HG03520 (cell line): ENCODE measurements around the gene MYO9A.
"Not testable (repeated sequence)": the region's sequence is repeated elsewhere in the genome, so short reads cannot be mapped to it uniquely, and the experiment has no call there.

Experiments
- ATAC-seq: cut with Tn5 transposase; IDR thresholded peaks from one replicate; pipeline ENCODE4 v1.9.1; 2021; ENCODE audit warnings: mild to moderate bottlenecking, moderate library complexity; ENCODE audit not compliant: unreplicated experiment

The MYO9A gene

GRCh38 chr15:72099155-72099554 is 18.8 kb downstream of the MYO9A start:
- no peak for ATAC-seq

- ATAC-seq: no peak
Observed at GRCh38 chr15:72098040-72098439, 19.9 kb downstream of the MYO9A start.

- no peak for ATAC-seq
Observed at GRCh38 chr15:72096796-72097195, 21.2 kb downstream of the MYO9A start.

GRCh38 chr15:72092691-72093090 is 25.3 kb downstream of the MYO9A start:
- ATAC-seq: no peak

GRCh38 chr15:72092006-72092405 is 25.9 kb downstream of the MYO9A start:
- no peak for ATAC-seq

DNA sequence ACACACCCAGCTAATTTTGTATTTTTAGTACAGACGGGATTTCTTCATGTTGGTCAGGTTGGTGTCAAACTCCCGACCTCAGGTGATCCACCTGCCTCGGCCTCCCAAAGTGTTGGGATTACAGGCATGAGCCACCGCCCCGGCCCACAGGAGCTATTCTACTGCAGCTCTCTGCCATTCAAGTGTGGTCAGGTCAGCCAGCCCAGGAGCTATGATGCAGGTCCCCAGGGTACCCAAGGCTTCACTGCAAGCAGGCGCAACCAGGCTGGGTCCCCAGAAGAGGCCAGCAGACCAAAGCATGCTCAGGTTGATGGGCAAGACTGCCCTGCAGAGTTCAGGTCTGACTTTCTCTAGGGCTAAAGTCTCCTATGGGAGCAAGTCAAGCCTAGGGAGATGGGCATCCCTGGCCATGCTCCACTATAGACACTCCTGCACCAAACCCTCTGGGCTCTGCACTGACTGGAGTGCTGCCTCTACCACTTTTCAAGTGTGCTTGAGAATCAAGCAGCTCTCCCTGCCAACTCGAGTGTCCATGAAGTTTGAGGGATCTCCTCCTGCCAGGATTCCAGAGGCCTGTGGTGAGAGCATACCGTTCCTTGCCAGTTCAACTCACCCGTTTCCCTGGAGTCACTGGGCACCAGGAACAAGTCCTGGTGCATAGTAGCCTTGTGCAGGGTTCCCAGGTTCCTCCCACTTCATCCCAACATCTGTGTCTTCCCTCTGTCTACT is 30.9 kb downstream of the MYO9A start:
- no peak for ATAC-seq

- ATAC-seq: no peak
Observed at GRCh38 chr15:72086010-72086697, 31.8 kb downstream of the MYO9A start.

DNA sequence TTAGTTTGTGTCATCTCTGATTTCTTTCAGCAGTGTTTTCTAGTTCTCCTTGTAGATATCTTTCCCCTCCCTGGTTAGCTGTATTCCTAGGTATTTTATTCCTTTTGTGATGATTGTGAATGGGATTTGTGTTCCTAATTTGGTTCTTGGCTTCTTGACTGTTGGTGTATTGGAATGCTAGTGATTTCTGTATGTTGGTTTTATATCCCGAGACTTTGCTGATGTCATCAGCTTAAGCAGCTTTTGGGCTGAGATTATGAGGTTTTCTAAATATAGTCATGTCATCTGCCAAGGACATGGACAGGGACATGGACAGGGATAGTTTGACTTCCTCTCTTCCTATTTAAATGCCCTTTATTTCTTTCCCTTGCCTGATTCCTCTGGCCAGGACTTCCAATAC is 35.8 kb downstream of the MYO9A start:
- no peak for ATAC-seq

- ATAC-seq: peak; percentile 80
Observed at GRCh38 chr15:72078887-72079286, 39.1 kb downstream of the MYO9A start.

- no peak for ATAC-seq
Observed at GRCh38 chr15:72077950-72078349, 40.0 kb downstream of the MYO9A start.

- ATAC-seq: no peak
Observed at GRCh38 chr15:72074335-72075060, 43.5 kb downstream of the MYO9A start.

- ATAC-seq: not testable (repeated sequence)
Observed at GRCh38 chr15:72071448-72071825, 46.5 kb downstream of the MYO9A start.

GRCh38 chr15:72070817-72071447 is 47.0 kb downstream of the MYO9A start:
- ATAC-seq: no peak

- no peak for ATAC-seq
Observed at GRCh38 chr15:72068856-72069255, 49.1 kb downstream of the MYO9A start.

- ATAC-seq: no peak
Observed at GRCh38 chr15:72065801-72066200, 52.1 kb downstream of the MYO9A start.

GRCh38 chr15:72063186-72063585 is 54.8 kb downstream of the MYO9A start:
- no peak for ATAC-seq

DNA sequence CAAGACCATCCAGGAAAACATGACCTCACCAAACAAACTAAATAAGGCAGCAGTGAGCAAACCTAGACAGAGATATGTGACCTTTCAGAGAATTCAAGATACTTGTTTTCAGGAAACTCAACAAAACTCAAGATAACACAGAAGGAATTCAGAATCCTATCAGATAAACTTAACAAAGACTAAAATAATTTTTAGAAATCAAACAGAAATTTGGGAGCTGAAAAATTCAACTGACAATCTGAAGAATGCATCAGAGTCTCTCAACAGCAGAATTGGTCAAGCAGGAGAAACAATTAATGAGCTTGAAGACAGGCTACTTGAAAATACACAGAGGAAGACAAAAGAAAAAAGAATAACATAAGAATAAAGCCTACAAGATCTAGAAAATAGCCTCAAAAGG is 55.6 kb downstream of the MYO9A start:
- no peak for ATAC-seq

DNA sequence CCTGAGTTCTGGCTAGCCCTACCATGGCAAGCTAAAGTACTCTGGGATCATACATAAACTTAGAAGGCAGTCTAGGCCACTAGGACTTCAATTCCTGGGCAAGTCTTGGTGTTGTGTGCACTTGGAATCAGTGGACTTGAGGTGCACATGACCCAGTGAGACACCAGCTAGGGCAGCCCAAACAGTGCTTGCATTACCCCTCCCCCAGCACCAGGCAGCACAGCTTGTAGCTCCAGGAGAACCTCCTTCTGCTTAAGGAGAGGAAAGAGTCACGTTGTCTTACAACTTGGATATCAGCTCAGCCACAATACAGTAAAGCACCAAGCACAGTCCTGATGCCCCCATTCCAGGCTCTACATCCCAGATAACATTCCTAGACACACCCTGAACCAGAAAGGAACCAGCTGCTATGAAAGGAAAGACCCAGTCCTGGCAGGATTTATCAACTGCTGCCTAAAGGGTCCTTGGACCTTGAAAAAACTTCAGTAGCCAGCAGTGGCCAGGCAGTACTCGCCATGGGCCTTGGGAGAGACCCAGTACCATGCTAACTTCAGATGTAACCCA is 57.2 kb downstream of the MYO9A start:
- no peak for ATAC-seq

GRCh38 chr15:72058585-72058984 is 59.4 kb downstream of the MYO9A start:
- ATAC-seq: no peak

DNA sequence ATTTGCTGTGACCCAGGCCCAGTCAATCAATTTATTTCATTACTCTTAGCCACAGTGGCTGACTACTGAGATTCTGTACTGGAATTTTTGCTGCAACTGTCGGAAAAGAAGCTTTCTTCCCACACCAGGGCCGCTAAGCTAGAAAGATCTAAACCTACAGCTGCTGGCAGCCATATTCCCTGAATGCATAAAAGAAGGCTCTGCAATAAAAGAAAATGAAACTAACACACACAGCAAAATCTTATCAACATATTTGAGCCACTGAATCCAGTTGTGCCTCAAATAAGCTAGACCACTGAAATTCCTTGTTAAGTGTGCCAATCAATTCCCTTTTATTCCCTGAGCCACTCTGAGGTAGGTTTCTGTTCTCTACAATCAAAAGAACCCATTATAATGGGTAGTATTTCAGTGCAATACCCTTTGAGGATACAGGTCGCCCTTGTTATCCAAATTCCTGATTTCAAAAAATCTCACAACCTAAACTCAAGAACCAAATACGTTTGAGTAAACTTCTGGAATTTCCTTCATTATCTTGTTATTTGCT is 60.3 kb downstream of the MYO9A start:
- ATAC-seq: no peak

DNA sequence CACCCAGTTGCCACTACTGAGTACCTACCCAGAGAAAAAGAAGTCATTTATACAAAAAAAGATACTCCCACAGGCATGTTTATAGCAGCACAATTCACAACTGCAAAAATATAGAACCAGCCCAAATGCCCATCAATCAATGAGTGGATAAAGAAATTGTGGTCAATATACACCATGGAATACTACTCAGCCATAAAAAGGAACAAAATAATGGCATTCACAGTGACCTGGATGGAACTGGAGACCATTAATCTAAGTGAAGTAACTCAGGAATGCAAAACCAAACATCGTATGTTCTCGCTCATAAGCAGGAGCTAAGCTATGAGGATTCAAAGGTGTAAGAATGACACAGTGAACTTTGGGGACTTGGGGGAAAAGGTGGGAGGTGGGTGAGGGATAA is 61.7 kb downstream of the MYO9A start:
- ATAC-seq: not testable (repeated sequence)
